GM12874 (cell line): ENCODE measurements around the gene OTOG.

Source experiments
- CTCF ChIP-seq: IDR thresholded peaks from 2 replicates; pipeline ENCODE4 v1.5.1; 2011; ENCODE audit warnings: low read depth, mild to moderate bottlenecking, control low read depth, low read length, moderate library complexity; ENCODE audit not compliant: insufficient read depth

The OTOG gene

GRCh38 chr11:17540807-17541206 lies 6.3 kb upstream of the OTOG start:
- no peak for TF ChIP-seq CTCF

GRCh38 chr11:17541330-17541885 lies 5.7 kb upstream of the OTOG start:
- TF ChIP-seq CTCF: no peak

GRCh38 chr11:17542249-17542648 lies 4.8 kb upstream of the OTOG start:
- no peak for TF ChIP-seq CTCF

- no peak for TF ChIP-seq CTCF
These were observed 4.0 kb upstream of the OTOG start for GRCh38 chr11:17543041-17543440.

- no peak for TF ChIP-seq CTCF
These were observed 3.4 kb upstream of the OTOG start for GRCh38 chr11:17543574-17544180.

- no peak for TF ChIP-seq CTCF
These were observed 2.9 kb upstream of the OTOG start, which contains the start of gene USH1C for GRCh38 chr11:17544181-17544622. Gene USH1C, minus strand, starts transcription at chr11:17544416. Its CDS starts 109 bp downstream, at chr11:17544307.

- TF ChIP-seq CTCF: no peak
These were observed 819 bp upstream of the OTOG start for GRCh38 chr11:17546240-17546639.
